Measurements from ENCODE around the gene CD96. TPM values are rescaled to one million over a fixed set of nuclear protein-coding genes. Genes with fewer than 3 reads are reported as not detected.

CD96 gene
- total RNA-seq, 1 donor from 2014 or later, result 5.6 TPM

GRCh38 chr3:111676211-111677006 is 134.4 kb downstream of the CD96 start:
- no peak overlapping the region for H3K27ac ChIP-seq
- no peak for TF ChIP-seq CTCF (IDR thresholded peaks at IDR 0.05)
- no peak overlapping the region for H3K4me3 ChIP-seq
- intact Hi-C loops (cut with DNase I), result no loop called here
- ATAC-seq (no peak), DNase-seq (no peak)
- no peaks in the 10 kb centered on the region for H3K36me3 ChIP-seq
- H3K27me3 ChIP-seq (ENCODE audit: low read depth), result no peaks in the 10 kb centered on the region
- peaks cover 22% of the 10 kb centered on the region for H3K4me1 ChIP-seq
- H3K9me3 ChIP-seq, result no peaks in the 10 kb centered on the region

DNA sequence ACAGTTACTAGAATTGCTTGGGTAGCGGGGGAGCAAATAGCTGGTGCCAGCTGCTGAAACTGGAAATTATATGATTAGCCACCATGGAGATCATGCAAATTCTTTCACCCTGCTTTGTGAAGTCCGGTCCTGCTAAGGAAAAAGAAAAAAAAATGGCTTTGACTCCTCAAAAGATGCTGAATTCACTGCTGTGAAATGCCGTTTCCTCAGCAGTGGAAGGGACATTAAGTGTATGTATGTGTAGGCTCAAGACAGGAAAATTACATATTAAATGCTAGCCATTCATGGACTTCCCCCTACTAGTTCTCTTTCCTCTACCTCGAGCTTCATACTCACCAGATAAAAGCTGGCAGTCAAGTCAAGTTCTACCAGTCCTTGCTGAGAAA is 135.0 kb downstream of the CD96 start:
- Histone ChIP-seq H3K4me3 (no peak overlapping the region), H3K9me3 (no peaks in the 10 kb centered on the region), H3K27me3 (ENCODE audit: low read depth) (no peaks in the 10 kb centered on the region), H3K27ac (no peak overlapping the region), H3K4me1 (peaks cover 22% of the 10 kb centered on the region), H3K36me3 (no peaks in the 10 kb centered on the region)
- DNase-seq (no peak), ATAC-seq (no peak)
- intact Hi-C loops (cut with DNase I), result no loop called here
- TF ChIP-seq CTCF (IDR thresholded peaks at IDR 0.05), result no peak

- intact Hi-C loops (cut with DNase I), result no loop called here
- H3K27ac ChIP-seq, result no peak overlapping the region
- ATAC-seq (no peak), DNase-seq (no peak)
- H3K9me3 ChIP-seq, result no peaks in the 10 kb centered on the region
- H3K4me3 ChIP-seq, result no peak overlapping the region
- no peaks in the 10 kb centered on the region for H3K27me3 ChIP-seq (ENCODE audit: low read depth)
- H3K4me1 ChIP-seq, result no peaks in the 10 kb centered on the region
- no peak for TF ChIP-seq CTCF (IDR thresholded peaks at IDR 0.05)
- H3K36me3 ChIP-seq, result no peaks in the 10 kb centered on the region
These were observed 139.8 kb downstream of the CD96 start for GRCh38 chr3:111681661-111682426.

- Histone ChIP-seq H3K27me3 (ENCODE audit: low read depth) (no peaks in the 10 kb centered on the region), H3K4me3 (no peak overlapping the region), H3K9me3 (no peaks in the 10 kb centered on the region), H3K4me1 (no peaks in the 10 kb centered on the region), H3K36me3 (no peaks in the 10 kb centered on the region), H3K27ac (no peak overlapping the region)
- no peak for DNase-seq
- TF ChIP-seq CTCF (IDR thresholded peaks at IDR 0.05), result no peak
- intact Hi-C loops (cut with DNase I), result no loop called here
- ATAC-seq, result no peak
These were observed 142.6 kb downstream of the CD96 start for GRCh38 chr3:111684640-111685039.

GRCh38 chr3:111688190-111688800 is 146.3 kb downstream of the CD96 start:
- no peaks in the 10 kb centered on the region for H3K4me1 ChIP-seq
- intact Hi-C loops (cut with DNase I), result no loop called here
- ATAC-seq (no peak), DNase-seq (no peak)
- H3K9me3 ChIP-seq, result no peaks in the 10 kb centered on the region
- H3K27ac ChIP-seq, result no peak overlapping the region
- no peak overlapping the region for H3K4me3 ChIP-seq
- H3K36me3 ChIP-seq, result no peaks in the 10 kb centered on the region
- no peak for TF ChIP-seq CTCF (IDR thresholded peaks at IDR 0.05)
- no peaks in the 10 kb centered on the region for H3K27me3 ChIP-seq (ENCODE audit: low read depth)
